HK-2 (cell line): ENCODE measurements around the gene SHC3.

Source experiments
- DNase-seq: peaks from one replicate; pipeline ENCODE4 v3.0.0-alpha.2; 2018; ENCODE audit not compliant: unreplicated experiment

The SHC3 gene

DNA sequence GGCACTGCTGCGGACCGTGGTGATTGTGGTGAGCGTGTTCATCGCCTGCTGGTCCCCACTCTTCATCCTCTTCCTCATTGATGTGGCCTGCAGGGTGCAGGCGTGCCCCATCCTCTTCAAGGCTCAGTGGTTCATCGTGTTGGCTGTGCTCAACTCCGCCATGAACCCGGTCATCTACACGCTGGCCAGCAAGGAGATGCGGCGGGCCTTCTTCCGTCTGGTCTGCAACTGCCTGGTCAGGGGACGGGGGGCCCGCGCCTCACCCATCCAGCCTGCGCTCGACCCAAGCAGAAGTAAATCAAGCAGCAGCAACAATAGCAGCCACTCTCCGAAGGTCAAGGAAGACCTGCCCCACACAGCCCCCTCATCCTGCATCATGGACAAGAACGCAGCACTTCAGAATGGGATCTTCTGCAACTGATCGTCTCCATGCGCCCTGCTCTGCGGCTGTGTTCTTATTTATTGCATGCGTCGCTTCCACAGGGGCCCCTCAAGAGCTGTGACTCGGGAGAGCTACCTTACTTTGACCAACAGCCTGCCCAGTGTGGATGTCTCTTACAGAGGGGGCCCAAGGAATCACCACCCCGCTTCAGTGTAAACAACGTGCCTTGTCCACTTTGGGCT lies 176.6 kb downstream of the SHC3 start:
- DNase-seq = no peak

- DNase-seq = peak; percentile 79
Measured at GRCh38 chr9:89000973-89001916, 177.4 kb downstream of the SHC3 start.

DNA sequence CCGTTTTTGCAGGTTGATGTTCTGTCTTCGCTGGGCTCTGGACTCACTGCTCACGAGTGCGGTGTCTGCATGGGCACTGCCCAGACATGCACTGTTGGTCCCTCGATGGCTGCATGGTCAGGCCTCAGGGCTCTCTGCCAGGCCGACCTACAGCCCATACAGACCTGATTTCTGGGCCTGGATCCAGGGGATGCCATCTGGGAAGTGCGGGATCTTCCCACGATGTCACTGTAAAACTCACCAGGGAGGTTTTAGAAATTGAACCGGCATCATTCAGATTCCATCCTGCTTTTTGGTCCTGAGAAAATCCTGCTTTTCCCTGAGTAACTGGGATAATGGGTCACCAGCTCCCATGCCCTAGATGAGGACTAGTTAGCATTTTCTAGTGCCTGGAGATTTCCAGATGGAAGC lies 178.2 kb downstream of the SHC3 start:
- DNase-seq = no peak

DNA sequence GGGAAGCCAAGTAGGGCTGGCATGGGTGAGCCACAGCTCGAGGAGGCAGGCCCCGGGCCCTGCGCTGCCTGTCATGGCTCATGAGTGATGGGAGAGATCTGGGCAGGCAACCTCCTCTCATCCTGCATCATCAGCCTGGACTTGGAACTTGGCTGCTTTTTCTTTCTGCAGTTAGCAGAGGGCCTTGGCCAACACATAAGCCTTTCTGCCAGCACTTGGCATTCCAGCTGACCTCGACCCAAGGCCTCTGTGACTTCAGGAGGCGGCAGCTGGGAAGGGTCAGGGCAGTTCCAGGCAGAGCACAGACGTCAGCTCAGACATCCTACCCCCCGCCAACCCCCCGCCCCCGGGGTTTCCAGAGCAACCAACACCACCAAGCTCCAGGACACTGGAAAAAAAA lies 179.7 kb downstream of the SHC3 start:
- no peak for DNase-seq

DNA sequence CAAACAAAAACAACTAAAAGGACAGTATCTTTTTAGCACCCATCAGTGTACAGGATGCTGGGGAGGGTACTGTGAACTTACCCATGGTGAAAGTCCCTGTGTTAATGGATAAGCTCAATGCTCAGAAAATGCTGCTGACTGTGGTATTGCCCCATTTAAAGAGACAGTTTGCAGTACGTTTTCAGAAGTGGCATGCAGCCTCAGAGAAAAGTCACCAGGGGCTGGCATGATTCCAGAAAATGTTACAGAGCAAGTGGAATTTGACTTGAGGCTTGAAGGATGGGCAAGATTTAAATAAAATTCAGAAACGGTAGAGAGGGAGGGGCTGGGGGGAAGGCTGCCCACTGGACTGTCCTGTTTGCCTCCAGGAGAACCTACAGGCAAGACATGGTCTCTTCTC lies 180.1 kb downstream of the SHC3 start:
- no peak for DNase-seq

GRCh38 chr9:88997646-88998045 lies 181.0 kb downstream of the SHC3 start:
- no peak for DNase-seq

DNA sequence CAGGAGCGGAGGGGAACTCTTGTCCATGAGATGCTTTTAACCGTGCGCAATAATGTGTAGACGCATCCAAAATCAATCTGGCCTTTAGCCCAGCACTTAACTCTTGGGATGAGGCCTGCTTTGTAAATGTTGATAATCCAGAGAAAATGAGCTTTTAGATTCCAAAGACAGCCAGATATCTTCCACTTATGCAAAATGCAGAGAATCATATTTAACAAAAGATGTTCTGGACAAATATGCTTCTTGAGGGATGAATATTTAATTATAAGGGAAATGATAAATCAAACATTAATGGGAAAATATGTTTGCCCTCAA lies 181.7 kb downstream of the SHC3 start:
- no peak for DNase-seq

DNA sequence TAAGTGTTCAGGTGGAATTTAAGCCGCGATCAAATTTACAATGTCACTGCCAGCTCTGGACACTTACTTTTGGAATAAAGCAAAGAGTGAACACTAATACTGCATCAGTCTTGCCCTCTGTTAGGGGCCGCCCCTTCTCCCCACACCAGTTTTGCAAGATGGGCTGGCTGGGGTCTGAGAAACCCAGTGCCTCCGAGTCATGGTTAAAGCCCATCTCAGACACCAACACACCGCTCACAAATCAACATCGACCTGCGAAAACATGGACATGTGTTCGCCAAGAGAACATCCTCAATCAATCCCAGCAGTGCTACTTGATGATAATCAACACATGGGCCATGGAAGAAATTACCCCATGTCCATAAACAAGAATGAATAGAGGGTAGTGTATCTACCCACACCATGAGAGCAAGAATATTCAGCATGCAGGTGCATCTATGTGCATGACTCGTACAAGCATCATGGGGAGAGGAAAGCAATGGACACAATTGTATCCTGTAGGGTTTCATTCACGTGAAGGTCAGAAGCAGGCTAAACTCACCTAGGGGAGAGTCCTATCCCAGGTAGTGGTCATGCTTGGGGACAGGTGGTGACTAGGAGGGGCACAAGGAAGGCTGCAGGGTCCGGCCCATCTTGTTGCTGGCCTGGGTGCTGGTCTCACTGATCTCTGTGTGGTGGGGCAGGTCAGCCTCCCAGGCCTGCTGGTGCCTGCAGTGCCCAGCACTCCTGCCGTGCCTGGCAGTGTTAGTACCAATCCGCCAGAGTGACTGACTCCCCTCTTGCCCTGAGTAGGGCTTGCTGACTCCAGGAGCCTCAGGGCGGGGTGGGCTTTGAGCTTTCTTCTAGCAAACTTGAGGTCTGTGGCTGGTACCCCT lies 182.3 kb downstream of the SHC3 start:
- no peak for DNase-seq

- no peak for DNase-seq
Measured at GRCh38 chr9:88995627-88996026, 183.0 kb downstream of the SHC3 start.

- no peak for DNase-seq
Measured at GRCh38 chr9:88995200-88995577, 183.4 kb downstream of the SHC3 start.

DNA sequence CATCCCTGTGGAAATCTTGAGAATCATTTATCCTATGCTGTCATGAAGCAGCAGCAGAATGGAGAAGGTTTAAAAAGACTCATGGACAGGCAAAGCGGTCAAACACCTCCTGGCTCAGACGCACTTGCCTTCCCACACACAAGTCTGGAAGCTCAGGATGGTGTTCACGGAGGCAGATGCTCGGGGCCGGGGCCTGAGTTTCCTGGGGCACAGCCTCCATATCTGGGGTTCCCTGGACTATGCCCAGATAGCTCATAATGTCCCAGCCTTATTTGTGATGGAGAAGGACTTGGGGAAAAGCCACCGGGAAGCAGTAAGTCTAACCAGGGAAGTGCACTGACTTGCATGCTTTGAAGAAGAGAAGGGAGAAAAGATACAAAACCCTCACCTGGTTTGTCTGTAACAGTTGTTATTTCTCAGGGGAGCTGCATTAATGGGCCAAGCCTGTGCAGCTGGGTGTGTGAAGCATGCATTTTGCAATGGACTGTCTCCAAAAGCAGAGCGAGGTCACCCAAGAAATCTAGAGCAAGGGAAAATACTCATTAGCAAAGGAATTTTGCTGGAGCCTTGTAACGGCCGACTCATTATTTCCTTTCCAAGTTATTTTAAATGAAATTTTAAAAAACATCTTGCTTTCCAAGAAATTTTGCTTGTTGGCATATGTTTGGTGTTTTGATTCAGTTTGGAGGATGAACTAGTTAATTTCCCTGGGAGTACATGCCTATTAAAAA lies 184.0 kb downstream of the SHC3 start:
- DNase-seq = no peak

DNA sequence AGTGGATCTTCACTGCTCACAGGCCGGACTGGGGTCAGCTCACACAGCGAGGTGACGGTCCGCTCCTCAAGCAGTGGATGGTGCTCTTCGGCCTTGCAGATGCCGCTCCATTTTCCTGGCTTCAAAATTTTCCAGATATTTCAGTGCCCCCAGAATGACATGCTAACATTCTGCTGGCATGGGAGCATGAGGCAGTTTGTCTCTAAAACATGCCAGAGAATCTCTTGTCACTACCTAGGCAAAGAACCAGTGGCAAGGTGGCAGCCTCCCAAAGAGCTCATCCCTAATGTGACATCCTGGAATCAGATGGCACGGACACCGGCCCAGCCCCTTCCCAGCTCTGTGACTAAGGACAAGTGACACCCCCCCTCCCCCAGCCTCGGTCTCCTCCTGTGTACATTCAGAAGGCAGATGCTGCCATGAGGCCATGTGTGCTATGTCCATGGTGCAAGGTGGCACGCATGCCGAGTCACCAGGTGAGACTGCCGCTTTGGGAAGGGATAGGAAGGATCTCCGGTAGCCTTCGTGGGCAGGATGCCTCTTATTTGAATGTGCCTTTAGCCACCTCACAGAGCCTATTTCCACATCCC lies 184.7 kb downstream of the SHC3 start:
- DNase-seq = no peak

DNA sequence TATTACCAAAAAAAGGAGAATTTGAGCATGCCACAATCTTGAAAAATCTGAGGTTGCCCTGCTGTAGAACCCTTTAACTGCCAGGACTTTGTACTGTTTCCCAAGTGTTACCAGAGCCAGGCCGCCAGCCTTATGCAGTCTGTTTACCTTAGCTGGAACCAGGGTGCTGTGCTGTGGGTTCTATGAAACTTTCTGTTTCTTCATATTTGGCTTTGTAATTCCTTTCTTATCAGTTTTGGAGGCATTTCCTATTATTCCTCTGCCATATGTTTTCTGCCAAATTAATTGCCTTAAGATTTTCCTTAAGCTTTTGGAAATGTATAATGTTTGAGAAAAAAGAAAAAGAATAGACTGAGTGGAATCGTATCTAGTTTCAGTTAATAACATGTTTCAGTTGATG lies 185.3 kb downstream of the SHC3 start:
- no peak for DNase-seq

GRCh38 chr9:88992556-88992955 lies 186.1 kb downstream of the SHC3 start:
- no peak for DNase-seq

- no peak for DNase-seq
Measured at GRCh38 chr9:88991066-88992034, 187.3 kb downstream of the SHC3 start, which contains the start of gene S1PR3. Gene S1PR3 (plus strand): TSS chr9:88991468. CDS start chr9:89001201, 9,733 bp downstream.

- DNase-seq = no peak
Measured at GRCh38 chr9:88990729-88991065, 187.9 kb downstream of the SHC3 start.

- no peak for DNase-seq
Measured at GRCh38 chr9:88990041-88990728, 188.4 kb downstream of the SHC3 start.

DNA sequence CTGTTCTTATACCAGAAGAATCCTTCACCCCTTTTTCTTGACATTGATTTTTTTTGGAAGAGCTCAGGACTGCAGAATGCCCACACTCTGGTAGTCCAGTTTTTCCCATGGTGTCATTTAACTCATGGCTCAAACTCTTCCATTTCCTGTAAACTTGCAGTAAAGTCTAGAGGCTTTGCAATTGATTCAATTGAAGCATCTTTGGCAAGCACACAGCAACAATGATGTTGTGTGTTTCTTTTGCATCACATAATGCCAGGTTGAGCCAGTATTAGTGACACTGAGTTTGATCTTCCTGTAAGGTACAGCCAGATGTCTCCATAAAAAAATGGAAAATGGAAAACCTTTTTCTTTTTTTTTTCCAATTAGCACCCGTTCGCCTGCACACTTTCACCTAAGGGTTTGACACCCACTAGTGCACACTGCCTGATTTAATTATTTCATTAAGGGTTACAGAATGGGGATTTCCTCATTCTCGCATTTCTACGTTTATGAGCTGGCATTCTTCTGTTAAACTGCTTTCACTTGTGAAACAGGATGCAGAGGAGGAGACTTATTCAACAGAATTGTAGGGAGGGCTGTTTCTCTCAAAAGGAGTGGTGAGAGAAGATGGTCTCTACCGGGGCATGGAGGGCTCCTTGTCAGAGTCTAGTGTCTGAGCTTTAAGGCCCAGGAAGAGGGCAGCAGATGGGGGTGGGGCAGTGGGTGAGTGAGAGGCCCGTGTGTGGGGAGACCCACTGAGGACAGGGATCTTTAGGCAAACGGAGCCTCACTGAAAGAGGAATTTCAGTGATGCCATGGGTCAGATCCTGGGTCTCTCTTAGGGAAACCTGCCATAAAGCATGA lies 189.6 kb downstream of the SHC3 start:
- DNase-seq = no peak

- DNase-seq = no peak
Measured at GRCh38 chr9:88987661-88988060, 191.0 kb downstream of the SHC3 start.
